Neural progenitor cell (in vitro differentiated cells): Measurements from ENCODE around the gene SNRPF. TPM values are rescaled to one million over a fixed set of nuclear protein-coding genes. Genes with fewer than 3 reads are reported as not detected.

Source experiments
- DNase-seq: peaks from one replicate; pipeline ENCODE4 v3.0.0-alpha.2; 2016; ENCODE audit warnings: low spot score
- H2AFZ ChIP-seq: fragments of 200-600 bp; sonication (generic); replicated peaks from 2 replicates; pipeline ENCODE4 v1.6.1; 2016; ENCODE audit warnings: antibody characterized with exemption
- H3F3A ChIP-seq: fragments of 200-600 bp; sonication (generic); 2 replicates; pipeline ENCODE4 v1.6.1; 2016; ENCODE audit warnings: antibody characterized with exemption, low read depth
- H3K27ac ChIP-seq: fragments of 200-600 bp; sonication (generic); 2 replicates; pipeline ENCODE4 v1.5.1; 2016; ENCODE audit warnings: mild to moderate bottlenecking
- H3K27me3 ChIP-seq: fragments of 200-600 bp; sonication (generic); 2 replicates; pipeline ENCODE4 v1.6.1; 2016; ENCODE audit warnings: mild to moderate bottlenecking, moderate library complexity
- H3K36me3 ChIP-seq: fragments of 200-600 bp; sonication (generic); 2 replicates; pipeline ENCODE4 v1.5.1; 2016
- H3K4me1 ChIP-seq: fragments of 200-600 bp; sonication (generic); 2 replicates; pipeline ENCODE4 v1.6.1; 2016; ENCODE audit warnings: mixed run types
- H3K4me2 ChIP-seq: fragments of 200-600 bp; sonication (generic); 2 replicates; pipeline ENCODE4 v1.6.1; 2016
- H3K4me3 ChIP-seq: fragments of 200-600 bp; sonication (generic); 2 replicates; pipeline ENCODE4 v1.5.1; 2016
- H3K79me2 ChIP-seq: fragments of 200-600 bp; sonication (generic); 2 replicates; pipeline ENCODE4 v1.6.1; 2016; ENCODE audit warnings: low read depth
- H3K9ac ChIP-seq: fragments of 200-600 bp; sonication (generic); 2 replicates; pipeline ENCODE4 v1.6.1; 2016
- H3K9me3 ChIP-seq: fragments of 200-600 bp; sonication (generic); 2 replicates; pipeline ENCODE4 v1.5.1; 2016; ENCODE audit warnings: low read depth
- H4K20me1 ChIP-seq: fragments of 200-600 bp; sonication (generic); 2 replicates; pipeline ENCODE4 v1.6.1; 2016; ENCODE audit warnings: low read depth
- H3K27ac Mint-ChIP-seq: 3 replicates; pipeline ENCODE4 v1.8.0; 2021; ENCODE audit warnings: mixed read lengths
- H3K27me3 Mint-ChIP-seq: 2 replicates; pipeline ENCODE4 v1.8.0; 2022; ENCODE audit warnings: low read depth, mild to moderate bottlenecking, inconsistent platforms, moderate library complexity, mixed read lengths; ENCODE audit not compliant: insufficient read depth
- H3K36me3 Mint-ChIP-seq: 3 replicates; pipeline ENCODE4 v1.8.0; 2021; ENCODE audit warnings: mixed read lengths
- H3K4me1 Mint-ChIP-seq: 3 replicates; pipeline ENCODE4 v1.8.0; 2021; ENCODE audit warnings: mixed read lengths
- H3K4me3 Mint-ChIP-seq: 3 replicates; pipeline ENCODE4 v1.8.0; 2021; ENCODE audit warnings: mild to moderate bottlenecking, moderate library complexity, mixed read lengths
- H3K9me3 Mint-ChIP-seq: 3 replicates; pipeline ENCODE4 v1.8.0; 2020; ENCODE audit warnings: mixed read lengths
- EZH2 ChIP-seq: fragments of 200-600 bp; sonication (generic); IDR thresholded peaks from 2 replicates; pipeline ENCODE4 v1.6.1; 2017; ENCODE audit warnings: antibody characterized with exemption, mild to moderate bottlenecking, moderate library complexity
- EZH2phosphoT487 ChIP-seq: fragments of 200-600 bp; sonication (generic); IDR thresholded peaks from 2 replicates; pipeline ENCODE4 v1.6.1; 2017; ENCODE audit warnings: antibody characterized with exemption
- total RNA-seq: library from RNA; depleted of rRNA; stranded (reverse); fragments of >200 nt; gene quantifications from 2 replicates; pipeline ENCODE4 v1.2.3, GENCODE V29; 2015; ENCODE audit warnings: low replicate concordance
- TF ChIP-seq, protein P1 (sequence below): fragments of 200-600 bp; sonication (generic); IDR thresholded peaks from 2 replicates; pipeline ENCODE4 v1.5.1; 2017; ENCODE audit warnings: antibody characterized with exemption, mild to moderate bottlenecking

Gene SNRPF
- total RNA-seq, 1 donor from 2014 or later: 49.7 TPM

DNA sequence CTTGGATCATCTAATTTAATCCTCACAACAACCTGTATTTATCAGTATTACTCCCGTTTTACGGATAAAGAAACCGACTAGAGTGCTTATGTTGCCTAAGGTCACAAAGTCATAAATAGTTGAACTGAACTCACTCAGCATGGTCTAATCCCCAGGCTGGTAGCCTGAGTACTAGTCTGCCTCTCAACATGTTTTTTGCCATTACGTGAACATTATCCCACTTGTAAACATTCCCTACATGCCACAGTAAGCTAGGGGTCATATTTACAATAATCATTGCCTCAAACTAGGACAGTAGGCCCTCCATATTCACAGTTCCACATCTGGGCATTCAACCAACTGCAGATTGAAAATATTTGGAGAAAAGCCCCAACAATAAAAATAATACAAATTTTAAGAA is 12.1 kb downstream of the SNRPF start:
- Mint-ChIP-seq H3K27ac (no peak overlapping the region), H3K36me3 (peaks cover 32% of the 10 kb centered on the region), H3K4me3 (no peak overlapping the region), H3K9me3 (no peaks in the 10 kb centered on the region), H3K27me3 (no peaks in the 10 kb centered on the region), H3K4me1 (no peaks in the 10 kb centered on the region)
- H3K9ac ChIP-seq: no peak overlapping the region
- H3K36me3 ChIP-seq: peaks cover 19% of the 10 kb centered on the region
- H3K4me1 ChIP-seq: no peaks in the 10 kb centered on the region
- no peaks in the 10 kb centered on the region for H4K20me1 ChIP-seq
- no peak for DNase-seq
- no peak overlapping the region for H2AFZ ChIP-seq
- H3K27me3 ChIP-seq: no peaks in the 10 kb centered on the region
- H3K4me3 ChIP-seq: no peak overlapping the region
- no peaks in the 10 kb centered on the region for H3K9me3 ChIP-seq
- peaks cover 9% of the 10 kb centered on the region for H3K79me2 ChIP-seq
- H3F3A ChIP-seq: peaks cover 5% of the 10 kb centered on the region
- TF ChIP-seq, protein P1, sequence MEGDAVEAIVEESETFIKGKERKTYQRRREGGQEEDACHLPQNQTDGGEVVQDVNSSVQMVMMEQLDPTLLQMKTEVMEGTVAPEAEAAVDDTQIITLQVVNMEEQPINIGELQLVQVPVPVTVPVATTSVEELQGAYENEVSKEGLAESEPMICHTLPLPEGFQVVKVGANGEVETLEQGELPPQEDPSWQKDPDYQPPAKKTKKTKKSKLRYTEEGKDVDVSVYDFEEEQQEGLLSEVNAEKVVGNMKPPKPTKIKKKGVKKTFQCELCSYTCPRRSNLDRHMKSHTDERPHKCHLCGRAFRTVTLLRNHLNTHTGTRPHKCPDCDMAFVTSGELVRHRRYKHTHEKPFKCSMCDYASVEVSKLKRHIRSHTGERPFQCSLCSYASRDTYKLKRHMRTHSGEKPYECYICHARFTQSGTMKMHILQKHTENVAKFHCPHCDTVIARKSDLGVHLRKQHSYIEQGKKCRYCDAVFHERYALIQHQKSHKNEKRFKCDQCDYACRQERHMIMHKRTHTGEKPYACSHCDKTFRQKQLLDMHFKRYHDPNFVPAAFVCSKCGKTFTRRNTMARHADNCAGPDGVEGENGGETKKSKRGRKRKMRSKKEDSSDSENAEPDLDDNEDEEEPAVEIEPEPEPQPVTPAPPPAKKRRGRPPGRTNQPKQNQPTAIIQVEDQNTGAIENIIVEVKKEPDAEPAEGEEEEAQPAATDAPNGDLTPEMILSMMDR: no peak
- no peak for TF ChIP-seq EZH2phosphoT487
- no peak for TF ChIP-seq EZH2
- no peak overlapping the region for H3K27ac ChIP-seq
- H3K4me2 ChIP-seq: no peak overlapping the region

DNA sequence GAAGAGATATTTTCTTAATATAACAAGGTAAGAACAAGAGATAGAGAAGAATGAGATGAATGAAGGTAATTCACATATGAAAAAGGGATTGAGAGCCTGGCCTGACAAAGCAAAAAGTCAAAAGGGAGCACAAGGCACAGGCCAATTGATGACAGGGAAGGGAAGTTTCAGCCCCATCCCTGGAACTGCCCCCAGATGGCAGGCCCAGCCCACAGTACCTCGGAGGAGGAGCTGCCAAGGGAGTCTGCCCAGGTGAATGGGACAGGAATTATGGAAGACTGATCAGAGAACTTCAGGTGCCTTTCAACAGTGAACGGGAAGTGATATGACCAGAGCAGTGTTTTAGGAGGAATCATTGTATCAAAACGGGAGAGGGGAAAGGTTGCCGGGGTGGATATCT is 15.7 kb downstream of the SNRPF start:
- no peak overlapping the region for H3K4me3 ChIP-seq
- no peak for DNase-seq
- H3K9ac ChIP-seq: no peak overlapping the region
- no peaks in the 10 kb centered on the region for H3K27me3 ChIP-seq
- Mint-ChIP-seq H3K36me3 (peaks cover 19% of the 10 kb centered on the region), H3K9me3 (peaks cover 3% of the 10 kb centered on the region), H3K27me3 (no peaks in the 10 kb centered on the region), H3K4me3 (no peak overlapping the region), H3K27ac (no peak overlapping the region), H3K4me1 (no peaks in the 10 kb centered on the region)
- H4K20me1 ChIP-seq: no peaks in the 10 kb centered on the region
- no peak overlapping the region for H3K4me2 ChIP-seq
- H3K27ac ChIP-seq: no peak overlapping the region
- H3K79me2 ChIP-seq: no peaks in the 10 kb centered on the region
- peaks cover 2% of the 10 kb centered on the region for H3K36me3 ChIP-seq
- no peaks in the 10 kb centered on the region for H3K9me3 ChIP-seq
- H3K4me1 ChIP-seq: no peaks in the 10 kb centered on the region
- H2AFZ ChIP-seq: no peak overlapping the region
- no peaks in the 10 kb centered on the region for H3F3A ChIP-seq
- TF ChIP-seq EZH2: no peak
- TF ChIP-seq, protein P1: no peak
- no peak for TF ChIP-seq EZH2phosphoT487

DNA sequence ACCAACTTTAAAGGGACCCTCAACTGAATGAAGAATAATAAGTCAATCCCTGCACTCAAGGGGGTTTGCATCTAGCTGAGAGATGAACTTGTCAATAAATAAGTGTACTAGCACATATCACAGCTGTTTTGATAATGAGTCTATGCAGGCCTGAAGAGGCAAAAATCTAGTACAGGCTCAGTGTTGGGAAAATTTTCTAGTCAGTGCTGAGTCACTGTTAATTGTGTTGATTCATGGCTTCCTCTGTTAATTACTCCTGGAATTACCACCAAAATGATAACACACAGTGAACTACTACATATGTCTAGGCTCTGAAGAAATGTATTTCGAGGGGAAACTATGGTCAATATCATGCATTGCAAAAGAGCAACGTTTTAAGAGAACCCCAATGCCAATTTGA is 18.9 kb downstream of the SNRPF start:
- Histone ChIP-seq H3K4me3 (no peak overlapping the region), H2AFZ (no peak overlapping the region), H3K79me2 (no peaks in the 10 kb centered on the region), H3K9me3 (no peaks in the 10 kb centered on the region), H3K27me3 (no peaks in the 10 kb centered on the region), H3F3A (no peaks in the 10 kb centered on the region), H3K4me2 (no peak overlapping the region), H3K9ac (no peak overlapping the region), H3K4me1 (no peaks in the 10 kb centered on the region), H4K20me1 (no peaks in the 10 kb centered on the region), H3K27ac (no peak overlapping the region), H3K36me3 (no peaks in the 10 kb centered on the region)
- TF ChIP-seq, protein P1: no peak
- TF ChIP-seq EZH2phosphoT487 (no peak), EZH2 (no peak)
- H3K27me3 Mint-ChIP-seq: no peaks in the 10 kb centered on the region
- H3K4me3 Mint-ChIP-seq: no peak overlapping the region
- peaks cover 3% of the 10 kb centered on the region for H3K9me3 Mint-ChIP-seq
- peaks cover 7% of the 10 kb centered on the region for H3K36me3 Mint-ChIP-seq
- H3K4me1 Mint-ChIP-seq: no peaks in the 10 kb centered on the region
- no peak for DNase-seq
- H3K27ac Mint-ChIP-seq: no peak overlapping the region

DNA sequence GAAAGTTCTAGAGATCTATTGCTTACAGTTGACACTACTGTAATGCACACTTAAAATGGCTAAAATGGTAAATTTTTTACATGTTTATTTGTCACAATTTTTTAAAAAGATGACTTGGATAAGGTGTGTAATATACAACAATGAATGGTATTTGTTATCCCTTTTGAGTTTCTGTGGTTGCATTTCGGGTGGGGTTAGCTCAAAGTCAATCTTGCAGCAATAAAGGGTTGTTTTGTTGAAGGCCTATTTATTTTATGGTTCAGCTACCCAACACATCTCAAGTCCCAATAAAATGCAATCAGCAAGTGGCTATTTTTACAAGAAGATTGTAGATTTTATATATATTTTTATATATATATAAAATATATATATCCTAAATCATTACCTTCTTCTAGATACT is 22.1 kb downstream of the SNRPF start:
- Mint-ChIP-seq H3K27ac (no peak overlapping the region), H3K36me3 (peaks cover 2% of the 10 kb centered on the region), H3K27me3 (no peaks in the 10 kb centered on the region), H3K4me1 (no peaks in the 10 kb centered on the region), H3K4me3 (no peak overlapping the region), H3K9me3 (peaks cover 3% of the 10 kb centered on the region)
- Histone ChIP-seq H3K27ac (no peak overlapping the region), H3K4me1 (no peaks in the 10 kb centered on the region), H3K27me3 (no peaks in the 10 kb centered on the region), H3K79me2 (no peaks in the 10 kb centered on the region), H3K36me3 (no peaks in the 10 kb centered on the region), H3F3A (no peaks in the 10 kb centered on the region), H3K9ac (no peak overlapping the region), H3K4me2 (no peak overlapping the region), H4K20me1 (no peaks in the 10 kb centered on the region), H2AFZ (no peak overlapping the region), H3K4me3 (no peak overlapping the region), H3K9me3 (no peaks in the 10 kb centered on the region)
- TF ChIP-seq EZH2 (no peak), EZH2phosphoT487 (no peak)
- TF ChIP-seq, protein P1: no peak
- no peak for DNase-seq
